ENCODE results near the gene ZNF331. TPM values are rescaled to one million over a fixed set of nuclear protein-coding genes. Genes with fewer than 3 reads are reported as not detected.
A peak's percentile ranks its signal among the peaks of the same experiment; 100 is the strongest.

Gene ZNF331
- total RNA-seq, 1 experiment from 2014 or later = 29.8 TPM

- no TSS peak for BruUV-seq (replicated peaks)
- intact Hi-C loops (cut with micrococcal nuclease; ENCODE audit: unreplicated experiment) = no loop called here
- Histone ChIP-seq H3K36me3 (ENCODE audit: insufficient read depth, low read length, poor library complexity, severe bottlenecking) (no peaks in the 10 kb centered on the region), H3K4me3 (ENCODE audit: low read depth, low read length, poor library complexity, severe bottlenecking) (no peak overlapping the region), H3K27me3 (replicated peaks; ENCODE audit: insufficient read depth, low read depth, low read length, poor library complexity) (no peaks in the 10 kb centered on the region), H3K9me3 (ENCODE audit: low read depth, low read length, poor library complexity, severe bottlenecking) (peaks cover 10% of the 10 kb centered on the region), H3K4me1 (ENCODE audit: insufficient read depth, low read length, poor library complexity, severe bottlenecking) (no peaks in the 10 kb centered on the region), H3K27ac (ENCODE audit: low read depth, low read length, poor library complexity, severe bottlenecking) (no peak overlapping the region)
- ChIA-PET CTCF (no interaction called here), POLR2A (ENCODE audit: low non-redundant PET) (no interaction called here)
- TF ChIP-seq EZH2 (IDR thresholded peaks at IDR 0.05; ENCODE audit: borderline replicate concordance, low read depth, low read length, poor library complexity, severe bottlenecking) (no peak), CTCF (conservative IDR thresholded peaks at IDR 0.05; ENCODE audit: low read depth, low read length) (no peak)
- DNase-seq (ENCODE audit: low spot score) = no peak
Observed at GRCh38 chr19:53519446-53519845, 18.5 kb upstream of the ZNF331 start.

GRCh38 chr19:53520163-53520546 is 17.8 kb upstream of the ZNF331 start:
- ChIA-PET POLR2A (ENCODE audit: low non-redundant PET) (no interaction called here), CTCF (no interaction called here)
- Histone ChIP-seq H3K4me3 (ENCODE audit: low read depth, low read length, poor library complexity, severe bottlenecking) (peak overlapping the region; percentile 83), H3K4me1 (ENCODE audit: insufficient read depth, low read length, poor library complexity, severe bottlenecking) (no peaks in the 10 kb centered on the region), H3K9me3 (ENCODE audit: low read depth, low read length, poor library complexity, severe bottlenecking) (peaks cover 10% of the 10 kb centered on the region), H3K27me3 (replicated peaks; ENCODE audit: insufficient read depth, low read depth, low read length, poor library complexity) (no peaks in the 10 kb centered on the region), H3K36me3 (ENCODE audit: insufficient read depth, low read length, poor library complexity, severe bottlenecking) (no peaks in the 10 kb centered on the region), H3K27ac (ENCODE audit: low read depth, low read length, poor library complexity, severe bottlenecking) (peak overlapping the region; percentile 68)
- no TSS peak for BruUV-seq (replicated peaks)
- intact Hi-C loops (cut with micrococcal nuclease; ENCODE audit: unreplicated experiment) = no loop called here
- DNase-seq (ENCODE audit: low spot score) = no peak
- no peak for TF ChIP-seq CTCF (conservative IDR thresholded peaks at IDR 0.05; ENCODE audit: low read depth, low read length)
- no peak for TF ChIP-seq EZH2 (IDR thresholded peaks at IDR 0.05; ENCODE audit: borderline replicate concordance, low read depth, low read length, poor library complexity, severe bottlenecking)

- DNase-seq (ENCODE audit: low spot score) = peak; percentile 99
- BruUV-seq (replicated peaks) = no TSS peak
- intact Hi-C loops (cut with micrococcal nuclease; ENCODE audit: unreplicated experiment) = no loop called here
- ChIA-PET CTCF (interaction anchor here (0.6 kb wide), 1 partner anchor 451 kb away, joined by 6 read pairs; no protein-coding TSS in a partner anchor), POLR2A (ENCODE audit: low non-redundant PET) (no interaction called here)
- Histone ChIP-seq H3K4me3 (ENCODE audit: low read depth, low read length, poor library complexity, severe bottlenecking) (peak overlapping the region; percentile 83), H3K27me3 (replicated peaks; ENCODE audit: insufficient read depth, low read depth, low read length, poor library complexity) (no peaks in the 10 kb centered on the region), H3K36me3 (ENCODE audit: insufficient read depth, low read length, poor library complexity, severe bottlenecking) (no peaks in the 10 kb centered on the region), H3K9me3 (ENCODE audit: low read depth, low read length, poor library complexity, severe bottlenecking) (peaks cover 12% of the 10 kb centered on the region), H3K4me1 (ENCODE audit: insufficient read depth, low read length, poor library complexity, severe bottlenecking) (no peaks in the 10 kb centered on the region), H3K27ac (ENCODE audit: low read depth, low read length, poor library complexity, severe bottlenecking) (peak overlapping the region; percentile 68)
- TF ChIP-seq CTCF (conservative IDR thresholded peaks at IDR 0.05; ENCODE audit: low read depth, low read length) (no peak), EZH2 (IDR thresholded peaks at IDR 0.05; ENCODE audit: borderline replicate concordance, low read depth, low read length, poor library complexity, severe bottlenecking) (no peak)
Observed at GRCh38 chr19:53520547-53521372, 17.2 kb upstream of the ZNF331 start.
